Coronary artery (tissue), 2 donors: ENCODE data around the gene CTSH.

Source experiments
- DNase-seq: peaks from one replicate; pipeline ENCODE4 v3.0.0-alpha.2; 2017; ENCODE audit warnings: low spot score
- H3K27ac ChIP-seq, 2 donors: fragments of 200-600 bp; sonication (generic); one replicate each; pipeline ENCODE4 v1.5.1; 2016 to 2019
- H3K4me3 ChIP-seq: fragments of 200-600 bp; sonication (generic); 2 replicates; pipeline ENCODE4 v1.5.1; 2016; ENCODE audit warnings: mild to moderate bottlenecking, moderate library complexity
- CTCF ChIP-seq: fragments of 200-600 bp; sonication (generic); IDR thresholded peaks from one replicate; pipeline ENCODE4 v1.5.1; 2019; ENCODE audit warnings: antibody characterized with exemption

Gene CTSH

DNA sequence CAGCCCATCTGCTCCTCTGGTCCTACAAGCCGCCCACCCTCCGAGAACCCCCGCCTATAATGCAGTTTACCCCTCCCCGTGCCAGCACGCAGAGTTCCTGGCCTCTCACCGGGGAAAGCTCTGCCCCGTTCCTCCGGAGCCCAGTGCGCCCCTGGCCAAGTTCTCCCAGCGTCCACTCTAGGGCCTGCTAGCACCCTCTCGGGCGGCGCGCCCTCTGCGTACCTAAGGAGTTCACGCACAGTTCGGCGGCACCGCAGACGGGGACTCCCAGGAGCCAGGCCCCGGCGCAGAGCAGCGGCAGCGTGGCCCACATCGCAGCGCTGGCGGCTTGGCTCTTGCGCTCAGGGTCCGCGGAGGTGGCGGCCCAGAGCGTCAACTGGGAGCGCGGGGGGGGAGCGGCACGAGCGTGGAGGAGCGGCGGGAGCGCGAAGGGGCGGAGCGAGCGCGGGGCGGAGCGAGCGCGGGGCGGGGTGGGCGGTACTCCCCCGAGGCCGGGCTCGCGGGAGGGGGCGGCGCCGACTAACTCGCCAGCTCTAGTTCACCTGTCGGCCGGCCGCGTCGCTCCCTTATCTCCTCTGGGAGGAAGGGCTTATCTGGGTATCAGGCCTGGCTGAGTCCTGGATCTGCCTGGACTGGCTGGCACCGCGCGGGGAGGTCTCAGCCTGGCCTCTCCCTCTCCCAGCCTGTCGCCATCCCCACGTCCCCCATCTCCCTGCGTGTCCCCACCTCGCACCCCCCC lies at the start of gene CTSH:
TSS of gene CTSH (minus strand) at position 378 of the 739 bp plus-strand sequence. CDS start at position 313, 65 bp downstream.
- TF ChIP-seq CTCF = no peak
- H3K4me3 ChIP-seq = peak within 1 kb of the TSS; percentile 69
- no peak for DNase-seq
- H3K27ac ChIP-seq = peak within 1 kb of the TSS; percentile 19 to 25

DNA sequence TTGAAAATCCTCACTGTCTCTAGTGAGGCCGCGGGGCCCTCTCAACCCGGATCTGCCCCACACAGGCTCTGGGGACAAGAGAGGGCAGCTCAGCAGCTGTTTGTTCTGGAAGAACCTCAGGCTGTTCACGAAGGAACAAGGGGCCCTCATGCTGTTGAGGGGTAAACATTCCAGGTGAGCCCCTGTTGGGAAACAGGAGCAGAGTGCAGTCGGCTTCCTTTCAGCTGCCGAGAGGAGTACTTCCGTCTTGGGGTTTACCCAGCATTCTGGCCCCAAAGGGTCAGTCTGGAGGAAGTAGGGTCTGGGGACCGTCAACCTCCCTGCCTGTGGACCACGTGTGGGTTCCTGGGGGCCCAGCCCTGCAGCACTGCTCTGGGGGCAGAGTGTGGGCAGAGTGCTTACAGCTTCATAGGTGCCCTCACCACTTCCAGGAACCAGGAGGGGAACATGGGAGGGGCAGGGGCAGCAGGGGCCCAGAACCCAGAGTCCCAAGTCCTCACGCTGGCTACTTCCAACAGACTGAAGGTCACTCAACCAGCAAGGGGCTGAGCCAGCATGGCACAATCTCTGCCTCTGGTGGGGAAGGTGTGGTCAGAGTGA lies 49.2 kb upstream of the CTSH start:
- no peak overlapping the region for H3K27ac ChIP-seq
- H3K4me3 ChIP-seq = no peak overlapping the region
- no peak for DNase-seq
- no peak for TF ChIP-seq CTCF

DNA sequence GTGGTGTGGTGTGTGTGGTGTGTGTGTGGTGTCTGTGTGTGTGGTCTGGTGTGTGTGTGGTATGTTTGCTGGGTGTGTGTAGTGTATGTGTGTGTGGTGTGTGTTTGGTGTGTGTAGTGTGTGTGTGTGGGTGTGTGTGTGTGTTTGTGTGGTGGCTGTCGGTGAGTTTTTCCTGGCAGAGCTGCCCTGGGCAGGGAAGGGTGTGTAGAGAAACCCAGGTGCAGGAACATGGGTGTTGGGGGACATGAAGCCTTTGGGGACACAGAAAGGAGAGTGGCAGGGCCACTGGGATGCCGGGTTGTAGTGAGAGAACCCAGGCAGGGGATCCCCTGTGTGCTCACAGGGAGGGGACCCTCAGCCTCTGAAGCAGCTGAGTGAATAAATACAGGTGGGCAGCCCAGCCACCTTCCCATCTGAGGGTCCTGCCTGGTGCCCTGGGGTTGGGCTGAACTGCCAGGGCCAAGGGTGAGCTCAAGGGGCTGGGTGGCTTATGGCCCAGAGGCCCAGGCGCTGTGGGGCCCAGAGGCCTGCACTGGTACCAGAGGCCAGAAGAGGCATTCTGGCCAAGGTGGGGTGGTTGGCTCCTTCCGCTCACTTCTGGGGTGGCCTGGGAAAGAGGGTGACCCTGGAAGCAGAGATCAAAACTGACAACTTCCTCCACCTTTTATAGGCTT lies 48.5 kb upstream of the CTSH start:
- H3K27ac ChIP-seq = no peak overlapping the region
- H3K4me3 ChIP-seq = no peak overlapping the region
- TF ChIP-seq CTCF = no peak
- no peak for DNase-seq

DNA sequence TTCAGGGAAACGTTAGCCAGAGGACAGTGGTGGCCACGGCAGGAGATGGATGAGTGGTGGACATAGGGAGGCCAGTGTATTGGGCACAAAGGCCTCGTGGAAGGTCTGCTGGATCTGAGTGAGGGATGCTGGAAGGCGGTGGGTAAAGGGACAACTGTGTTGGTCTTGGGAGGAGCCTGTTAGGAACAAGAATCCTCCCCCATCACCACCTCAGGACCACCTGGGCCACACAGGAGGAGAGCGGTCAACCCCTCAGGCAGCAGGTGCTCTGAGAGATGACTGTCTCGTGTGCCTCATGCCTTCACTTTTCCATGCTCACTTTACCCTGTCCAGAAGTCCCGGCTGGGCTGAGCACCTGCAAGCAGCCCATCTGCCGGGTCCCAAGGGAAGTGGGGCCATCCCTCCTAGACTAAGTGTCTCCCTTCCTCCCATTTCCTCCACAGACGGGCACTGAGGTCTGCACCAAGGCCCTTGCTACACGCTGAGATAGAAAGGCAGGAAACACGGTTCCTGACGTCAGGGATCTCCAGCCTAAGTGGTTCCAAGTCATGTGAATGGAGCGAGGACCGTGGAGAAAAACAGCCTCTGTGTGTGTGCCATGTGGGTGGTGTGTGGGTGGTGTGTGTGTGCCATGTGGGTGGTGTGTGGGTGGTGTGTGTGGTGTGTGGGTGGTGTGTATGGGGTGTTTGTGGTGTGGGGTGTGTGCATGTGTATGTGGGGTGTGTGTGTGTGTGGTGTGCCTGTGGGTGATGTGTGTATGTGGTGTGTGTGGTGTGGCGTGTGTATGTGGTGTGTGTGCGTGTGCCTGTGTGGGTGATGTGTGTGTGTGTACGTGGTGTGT lies 47.8 kb upstream of the CTSH start:
- TF ChIP-seq CTCF = no peak
- DNase-seq = no peak
- Histone ChIP-seq H3K27ac (no peak overlapping the region), H3K4me3 (no peak overlapping the region)

DNA sequence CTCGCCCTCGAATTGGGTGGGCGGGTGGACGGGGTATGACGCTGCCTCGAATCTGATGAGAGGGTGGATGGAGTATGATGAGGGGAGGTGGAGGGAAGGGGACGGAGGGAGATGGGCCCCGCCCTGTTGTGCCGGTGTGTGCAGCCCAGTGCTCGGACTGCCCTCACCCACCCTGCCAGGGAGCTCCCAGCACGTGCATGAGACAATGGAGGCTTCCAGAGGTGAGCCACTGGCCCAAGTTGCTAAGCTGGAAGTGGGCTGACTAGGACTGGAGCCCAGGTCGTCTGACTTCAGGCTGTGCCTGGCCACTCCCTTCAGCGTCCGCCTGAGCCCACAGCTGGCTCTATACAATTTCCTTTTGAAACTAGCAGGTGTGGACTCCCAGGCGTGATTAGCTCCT lies 47.0 kb upstream of the CTSH start:
- DNase-seq = no peak
- TF ChIP-seq CTCF = no peak
- Histone ChIP-seq H3K27ac (no peak overlapping the region), H3K4me3 (no peak overlapping the region)

DNA sequence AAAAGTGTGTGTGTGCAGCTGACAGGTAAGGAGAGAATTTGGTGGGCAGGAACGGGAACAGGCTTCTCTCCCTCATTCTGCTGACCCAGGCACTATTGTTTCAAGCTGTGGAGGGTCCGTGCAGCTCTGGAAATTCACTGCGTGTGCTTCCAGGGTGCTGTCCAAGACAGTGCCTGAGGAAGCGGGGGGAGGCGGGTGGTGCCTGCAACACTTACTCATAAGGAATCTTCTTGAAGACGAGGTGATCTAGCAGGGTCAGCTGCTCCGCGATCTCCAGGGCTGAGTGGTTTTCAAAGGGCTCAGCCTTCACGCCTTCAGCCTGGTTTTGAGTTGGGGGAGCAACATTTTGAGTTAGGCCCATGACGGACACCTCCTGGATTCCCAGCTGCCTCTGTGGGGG lies 46.6 kb upstream of the CTSH start:
- no peak for TF ChIP-seq CTCF
- Histone ChIP-seq H3K4me3 (no peak overlapping the region), H3K27ac (no peak overlapping the region)
- DNase-seq = no peak
